GM12878 (cell line): ENCODE results near the gene BICDL2. TPM values are rescaled to one million over a fixed set of nuclear protein-coding genes. Genes with fewer than 3 reads are reported as not detected.

Experiments used
- ATAC-seq: fragments of 200-7000 bp; cut with Tn5 transposase; 3 replicates; pipeline ENCODE4 v1.9.1; 2020; ENCODE audit warnings: mild to moderate bottlenecking, moderate library complexity
- BruUV-seq: library from RNA; stranded (reverse); fragments of 400-500 nt; replicated peaks from 2 replicates; lab custom pipeline; 2021; lab: Mats Ljungman, UMichigan
- CTCF ChIA-PET: fragments of 300-600 bp; sonication (Branson Sonifier 250); formaldehyde crosslinking; extraction: SDS; loops from one replicate; lab custom pipeline; 2021; ENCODE audit warnings: inconsistent platforms; lab: Yijun Ruan, JAX
- POLR2A ChIA-PET: fragments of 350-600 bp; formaldehyde crosslinking; extraction: SDS; loops from one replicate; lab custom pipeline; 2021; ENCODE audit warnings: inconsistent platforms; lab: Charles Lee
- RAD21 ChIA-PET: fragments of 300-600 bp; sonication (Branson Sonifier 250); formaldehyde crosslinking; loops from one replicate; lab custom pipeline; 2023; ENCODE audit warnings: antibody characterized with exemption; ENCODE audit not compliant: unreplicated experiment; lab: Charles Lee
- SMC1A ChIA-PET: fragments of 300-600 bp; sonication (Branson Sonifier 250); formaldehyde crosslinking; loops from one replicate; lab custom pipeline; 2023; ENCODE audit not compliant: unreplicated experiment, uncharacterized antibody; lab: Charles Lee
- DNase-seq: peaks from one replicate; pipeline ENCODE4 v3.0.0-alpha.2; 2011; ENCODE audit warnings: low read depth, low spot score
- FAIRE-seq: peaks from 3 replicates; lab custom pipeline; 2011; peaks lifted over from hg19 to GRCh38; lab: Jason Lieb, UNC
- H2AFZ ChIP-seq: 2 replicates; pipeline ENCODE4 v1.6.0; 2011; ENCODE audit warnings: low read depth, low read length, control low read depth; ENCODE audit not compliant: control insufficient read depth
- H3K27ac ChIP-seq: 2 replicates; pipeline ENCODE4 v1.5.1; 2011; ENCODE audit warnings: control low read depth; ENCODE audit not compliant: control insufficient read depth, insufficient read depth
- H3K27me3 ChIP-seq, 2 experiments: replicated peaks in 1 of 2; 2 replicates each; pipeline versions ENCODE4 v1.6.0 to v1.6.1; 2011; ENCODE audit warnings: low read length in 1 of 2; ENCODE audit not compliant: control insufficient read depth in 2 of 2, insufficient read depth in 2 of 2
- H3K36me3 ChIP-seq, 2 experiments: 2 replicates each; pipeline ENCODE4 v1.5.1; 2011; ENCODE audit warnings: low read length in 1 of 2; ENCODE audit not compliant: control insufficient read depth in 2 of 2, insufficient read depth in 2 of 2
- H3K4me1 ChIP-seq: 2 replicates; pipeline ENCODE4 v1.6.1; 2011; ENCODE audit warnings: mild to moderate bottlenecking, low read length, moderate library complexity, mixed read lengths; ENCODE audit not compliant: control insufficient read depth, insufficient read depth
- H3K4me2 ChIP-seq: 2 replicates; pipeline ENCODE4 v1.6.0; 2011; ENCODE audit warnings: control low read depth; ENCODE audit not compliant: control insufficient read depth, insufficient read depth
- H3K4me3 ChIP-seq: fragments of 200-600 bp; sonication (generic); 2 replicates; pipeline ENCODE4 v1.5.1; 2016
- H3K79me2 ChIP-seq: 2 replicates; pipeline ENCODE4 v1.6.0; 2011; ENCODE audit warnings: low read length; ENCODE audit not compliant: control insufficient read depth, insufficient read depth
- H3K9ac ChIP-seq: 2 replicates; pipeline ENCODE4 v1.8.0; 2011; ENCODE audit warnings: low read length, control low read depth, mixed read lengths; ENCODE audit not compliant: control insufficient read depth, insufficient read depth
- H3K9me3 ChIP-seq: replicated peaks from 3 replicates; pipeline ENCODE4 v1.5.1; 2011; ENCODE audit warnings: mild to moderate bottlenecking, low read length; ENCODE audit not compliant: control insufficient read depth, insufficient read depth
- H4K20me1 ChIP-seq: 2 replicates; pipeline ENCODE4 v1.6.0; 2011; ENCODE audit not compliant: control insufficient read depth, insufficient read depth
- FOXM1 ChIP-seq: IDR thresholded peaks from 2 replicates; pipeline ENCODE4 v1.6.1; 2012; ENCODE audit warnings: low read depth, mild to moderate bottlenecking, inconsistent platforms, low read length, moderate library complexity
- JUND ChIP-seq: IDR thresholded peaks from 2 replicates; pipeline ENCODE4 v1.6.1; 2012; ENCODE audit warnings: low read depth, mild to moderate bottlenecking, low read length, improper control_type of control experiment, moderate library complexity
- MEF2A ChIP-seq: IDR thresholded peaks from 2 replicates; pipeline ENCODE4 v1.6.1; 2011; ENCODE audit warnings: low read depth, mild to moderate bottlenecking, low read length, moderate library complexity; ENCODE audit not compliant: insufficient read depth
- SUZ12 ChIP-seq: fragments of 200-600 bp; sonication (generic); IDR thresholded peaks from one replicate; pipeline ENCODE4 v1.6.1; 2018; ENCODE audit warnings: antibody characterized with exemption, mild to moderate bottlenecking; ENCODE audit not compliant: unreplicated experiment
- TCF12 ChIP-seq: IDR thresholded peaks from 2 replicates; pipeline ENCODE4 v1.6.1; 2011; ENCODE audit warnings: low read depth, mild to moderate bottlenecking, low read length
- TCF3 ChIP-seq: IDR thresholded peaks from 2 replicates; pipeline ENCODE4 v1.6.1; 2012; ENCODE audit warnings: low read depth, mild to moderate bottlenecking, low read length, borderline replicate concordance; ENCODE audit not compliant: insufficient read depth
- WGBS: methylation state at CpG from one replicate; pipeline ENCODE4 v1.1.6; 2016; ENCODE audit warnings: low lambda C conversion rate; ENCODE audit not compliant: insufficient replicate concordance, insufficient coverage; ENCODE audit errors: missing lambda C conversion rate; 5-methylcytosine and 5-hydroxymethylcytosine counted together
- in situ Hi-C: fragments of 300-500 bp; cut with MboI; formaldehyde crosslinking; loops from 9 replicates; pipeline ENCODE4 v1.14.3; 2018; ENCODE audit warnings: mixed read lengths
- intact Hi-C: fragments of 100-400 bp; cut with micrococcal nuclease; formaldehyde crosslinking; loops from one replicate; pipeline ENCODE4 v1.14.2; 2022; ENCODE audit not compliant: unreplicated experiment
- polyA plus RNA-seq, 11 experiments: library from polyadenylated mRNA; depleted of rRNA in 4 of 11; unstranded in 6 of 11; stranded (reverse) in 5 of 11; fragments of >200 nt; fragmentation: Nextera tagmentation in 4 of 11; fragmentation: Illumina TruSeq in 1 of 11; extraction: Ambion mirVana in 4 of 11; extraction: Trizol in 1 of 11; gene quantifications; 1 replicate in 1 of 11; 2 replicates in 10 of 11; pipeline versions ENCODE4 v1.2.1 to v1.2.3, GENCODE V29; 2011 to 2016; ENCODE audit warnings: inconsistent platforms in 2 of 11, missing spikeins in 2 of 11, low read depth in 1 of 11
- total RNA-seq, 4 experiments: library from RNA; depleted of rRNA in 3 of 4; stranded (reverse); fragments of >200 nt in 3 of 4; fragmentation: Illumina TruSeq in 1 of 4; extraction: Trizol in 1 of 4; gene quantifications; 2 replicates each; pipeline versions ENCODE4 v1.2.1 to v1.2.3, GENCODE V29; 2013 to 2021

BICDL2 gene
- total and polyA plus RNA-seq, 10 of the 15 experiments (the other 5 are each of a cell fraction or from before 2014, with no cell fraction given), result not detected

- SMC1A ChIA-PET, result no interaction called here
- POLR2A ChIA-PET, result no interaction called here
- Histone ChIP-seq H3K9ac (no peak overlapping the region), H3K27ac (no peak overlapping the region), H3K27me3 (peaks cover 8 to 19% of the 10 kb centered on the region in 2 experiments; a peak in 3 of 4 replicates), H3K4me1 (no peaks in the 10 kb centered on the region; the same call in none of the 2 replicates), H3K36me3 (no peaks in the 10 kb centered on the region), H4K20me1 (no peaks in the 10 kb centered on the region), H3K4me2 (no peak overlapping the region)
- RAD21 ChIA-PET, result interaction anchor here (0.7 kb wide), 1 partner anchor 133 kb away, joined by 3 read pairs; no protein-coding TSS in a partner anchor
- ATAC-seq, result no peak
- in situ Hi-C loops, result no loop called here
- CTCF ChIA-PET, result interaction anchor here (1.6 to 9.0 kb wide), 2 partner anchors 8 to 91 kb away, joined by 6 to 76 read pairs; no protein-coding TSS in a partner anchor
- TF ChIP-seq JUND (no peak), TCF3 (no peak), TCF12 (no peak), MEF2A (no peak)
- TF ChIP-seq, all 136 proteins: peak for 0
- no peak overlapping the region for H2AFZ ChIP-seq
- intact Hi-C loops, result no loop called here
- H3K9me3 ChIP-seq, result no peaks in the 10 kb centered on the region
- H3K79me2 ChIP-seq, result no peaks in the 10 kb centered on the region
- no peak overlapping the region for H3K4me3 ChIP-seq
- DNase-seq (no peak), FAIRE-seq (no peak)
- BruUV-seq, result no TSS peak
- 28% methylated on average over 11 of the region's 11 CpGs for WGBS
These were observed 1.5 kb upstream of the BICDL2 start for GRCh38 chr16:3038256-3038655.

- ChIA-PET RAD21 (no interaction called here), CTCF (interaction anchor here (8.9 to 18.2 kb wide), 2 partner anchors 31 to 92 kb away, joined by 143 to 421 read pairs; no protein-coding TSS in a partner anchor), POLR2A (no interaction called here), SMC1A (no interaction called here)
- Histone ChIP-seq H3K4me3 (no peak overlapping the region), H3K79me2 (no peaks in the 10 kb centered on the region), H3K9ac (no peak overlapping the region), H4K20me1 (no peaks in the 10 kb centered on the region), H3K36me3 (no peaks in the 10 kb centered on the region), H3K27ac (no peak overlapping the region), H2AFZ (no peak overlapping the region), H3K4me1 (peaks cover 6% of the 10 kb centered on the region), H3K9me3 (no peaks in the 10 kb centered on the region), H3K4me2 (no peak overlapping the region), H3K27me3 (peaks cover 8 to 17% of the 10 kb centered on the region in 2 experiments; a peak in 3 of 4 replicates)
- WGBS, result 1% methylated on average over 23 of the region's 40 CpGs
- in situ Hi-C loops (no loop called here), intact Hi-C loops (no loop called here)
- ATAC-seq (no peak), FAIRE-seq (no peak), DNase-seq (no peak)
- BruUV-seq, result no TSS peak
- TF ChIP-seq FOXM1, result no peak
- TF ChIP-seq SUZ12, result peak; percentile 86
These were observed 595 bp downstream of the BICDL2 start for GRCh38 chr16:3035972-3036725.
